ENCODE results near the gene COMMD4.
A peak's percentile ranks its signal among the peaks of the same experiment; 100 is the strongest.
"Not testable (repeated sequence)": the region's sequence is repeated elsewhere in the genome, so short reads cannot be mapped to it uniquely, and the experiment has no call there.

COMMD4 gene

GRCh38 chr15:75335705-75336355 lies at the start of gene COMMD4:
Gene COMMD4 (plus strand): TSS chr15:75336063. CDS start chr15:75336090, 27 bp downstream.
- DNase-seq: peak; percentile 97

GRCh38 chr15:75293660-75294059 lies 42.2 kb upstream of the COMMD4 start:
- not testable (repeated sequence) for DNase-seq

DNA sequence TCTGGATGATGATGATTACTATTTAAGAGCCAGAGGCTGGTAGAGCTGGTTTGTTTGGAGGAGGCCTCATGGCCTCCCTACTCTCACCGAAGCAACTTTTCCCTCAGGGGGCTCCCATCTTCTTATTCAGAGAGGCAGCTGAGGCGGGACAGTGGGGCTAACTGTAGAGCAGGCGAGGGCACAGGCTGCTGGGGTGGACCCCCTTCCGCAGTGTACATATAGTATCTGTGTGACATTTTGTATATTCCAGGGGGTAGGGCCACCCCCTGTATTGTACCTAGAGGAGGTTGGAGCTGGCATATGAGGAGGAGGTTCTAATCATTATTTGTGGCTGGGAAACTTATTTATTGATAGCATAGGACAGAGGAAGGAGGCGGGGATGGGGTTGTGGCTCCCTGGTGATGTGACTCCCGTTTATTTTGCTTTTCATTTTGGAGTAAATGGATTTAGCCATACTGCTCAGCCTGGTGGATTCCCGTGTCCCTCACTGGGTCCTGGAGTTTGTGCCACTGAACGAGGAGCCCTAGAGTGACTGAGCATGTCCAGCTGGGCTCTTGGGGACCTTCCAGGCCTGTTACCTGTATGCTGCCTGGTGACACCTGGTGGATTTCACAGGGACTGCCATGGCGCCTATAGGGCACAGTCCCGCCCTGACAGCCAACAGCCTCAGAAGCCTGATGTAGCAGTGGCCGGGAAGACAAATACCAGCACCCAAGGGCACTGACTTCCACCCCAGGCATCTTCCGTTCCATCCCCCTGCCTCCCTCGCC lies 37.1 kb upstream of the COMMD4 start:
- not testable (repeated sequence) for DNase-seq

DNA sequence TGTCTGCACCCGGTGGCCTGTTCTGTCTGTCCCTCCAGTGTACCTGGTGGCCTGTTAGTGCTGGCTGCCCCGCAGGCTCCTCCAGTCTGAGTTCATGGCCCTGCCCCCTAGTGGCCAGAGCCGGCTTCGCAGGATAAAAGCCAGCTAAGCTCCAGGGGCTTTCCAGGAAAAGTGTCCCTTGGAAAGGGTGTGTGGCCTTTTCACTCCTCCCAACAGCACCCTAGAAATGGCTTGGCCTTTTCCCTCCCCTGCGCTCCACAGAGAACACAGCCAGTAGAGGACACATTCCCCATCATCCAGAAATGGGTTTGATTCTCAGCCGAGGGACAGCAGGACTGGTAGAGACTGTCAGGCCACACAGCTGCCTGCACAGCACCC lies 36.6 kb upstream of the COMMD4 start:
- DNase-seq: not testable (repeated sequence)

- not testable (repeated sequence) for DNase-seq
These were observed 35.8 kb upstream of the COMMD4 start for GRCh38 chr15:75300026-75300425.

DNA sequence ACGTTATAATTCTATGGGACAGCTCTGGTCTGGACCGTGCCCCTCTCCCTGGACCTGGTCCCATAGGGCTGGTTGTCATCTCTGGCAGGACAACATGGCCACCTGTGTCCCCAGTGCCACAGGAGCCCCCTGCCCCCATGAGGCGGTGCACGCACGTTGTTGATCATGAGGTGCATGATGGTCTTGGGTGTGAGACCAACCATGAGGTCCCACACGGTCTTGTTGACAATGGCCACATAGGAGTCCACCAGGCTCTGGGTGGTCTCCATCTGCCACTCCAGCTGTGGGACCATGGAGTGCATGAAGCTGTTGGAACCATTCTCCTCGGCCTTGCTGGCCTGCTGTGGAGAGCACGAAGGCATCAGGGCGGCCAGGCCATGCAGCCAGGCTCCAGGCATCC lies 33.5 kb upstream of the COMMD4 start:
- no peak for DNase-seq

DNA sequence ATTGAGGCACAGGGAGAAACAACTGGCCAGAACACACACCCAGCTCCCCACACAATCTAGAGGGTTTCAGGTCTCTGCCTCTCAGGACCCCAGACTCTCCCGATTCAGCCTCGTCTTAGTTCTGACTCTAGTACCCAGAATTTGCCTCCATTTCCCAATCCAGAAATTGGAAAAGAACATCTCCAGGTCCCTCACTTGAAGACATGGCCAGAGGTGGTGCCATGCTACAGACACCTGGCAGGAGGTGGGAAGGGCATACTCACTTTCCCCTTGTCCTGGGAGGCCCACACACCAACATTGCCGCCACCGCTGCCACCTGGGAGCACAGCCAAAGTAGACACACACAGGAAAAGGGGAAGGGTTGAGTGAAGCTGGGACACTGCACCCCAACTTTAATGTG lies 33.1 kb upstream of the COMMD4 start:
- DNase-seq: not testable (repeated sequence)

GRCh38 chr15:75306188-75306587 lies 29.7 kb upstream of the COMMD4 start:
- no peak for DNase-seq

DNA sequence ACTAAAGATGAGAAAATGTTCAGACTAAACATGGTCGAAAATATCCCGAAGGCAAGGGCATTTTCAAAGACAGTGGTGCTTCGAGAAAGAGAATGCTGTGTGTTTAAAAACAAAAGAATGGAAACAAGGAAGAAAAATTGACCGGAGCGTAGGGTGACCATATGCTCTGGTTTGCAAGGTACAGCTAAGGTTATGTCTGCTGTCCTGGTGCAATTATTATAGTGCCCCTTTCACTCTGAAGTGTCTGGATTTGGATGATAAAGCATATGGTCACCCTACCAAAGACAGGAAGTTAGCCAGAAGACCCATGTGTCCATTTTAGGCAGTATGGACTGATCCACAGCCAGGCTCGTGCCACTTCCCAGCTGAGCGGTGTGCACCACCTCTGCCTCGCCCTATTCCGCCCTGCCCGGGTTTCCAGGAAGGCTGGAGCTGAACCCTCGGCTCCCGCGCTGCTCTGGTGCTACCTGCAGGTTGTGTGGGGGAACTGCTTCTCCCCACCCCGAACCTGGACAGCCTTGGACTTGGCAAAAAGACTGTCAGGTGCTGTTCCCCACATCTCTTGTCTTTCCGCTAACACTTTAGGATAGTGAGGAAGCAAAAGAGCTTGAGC lies 28.0 kb upstream of the COMMD4 start:
- peak; percentile 43 for DNase-seq

- no peak for DNase-seq
These were observed 26.2 kb upstream of the COMMD4 start for GRCh38 chr15:75309711-75310110.

- not testable (repeated sequence) for DNase-seq
These were observed 23.3 kb upstream of the COMMD4 start for GRCh38 chr15:75312548-75312947.

DNA sequence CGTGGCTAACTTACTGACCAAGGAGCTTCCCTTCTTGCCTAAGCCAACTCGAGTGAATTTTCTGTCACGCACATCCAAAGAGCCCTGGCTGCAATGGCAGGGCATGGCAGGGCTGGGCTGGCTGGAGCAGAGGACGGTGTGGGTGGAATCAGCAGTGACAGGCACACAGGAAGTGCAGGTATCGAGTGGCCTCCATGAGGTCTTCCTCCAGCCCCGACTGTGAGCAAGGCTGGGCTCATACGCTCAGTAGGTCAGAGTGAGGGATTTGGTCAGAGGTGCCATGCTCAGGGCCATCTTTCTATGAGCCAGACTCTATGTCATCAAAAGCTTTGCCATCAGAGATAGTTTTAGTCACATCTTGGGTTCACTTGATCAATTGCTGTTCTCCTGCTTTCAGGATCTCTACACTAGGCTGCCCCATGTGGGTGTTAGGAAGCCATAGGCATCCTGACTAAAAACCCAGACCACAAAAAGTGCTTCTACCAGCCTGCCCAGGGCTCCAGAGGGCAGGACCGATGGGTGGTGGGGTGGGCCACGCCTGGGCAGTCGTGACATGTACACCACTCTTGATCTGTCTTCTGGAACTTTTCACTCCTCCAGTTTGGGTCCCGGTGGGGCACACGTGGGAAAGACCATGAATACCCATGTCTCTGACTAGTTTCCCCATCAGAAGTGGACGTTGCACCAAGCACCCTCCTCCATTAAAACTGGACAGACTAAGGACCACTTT lies 22.6 kb upstream of the COMMD4 start:
- no peak for DNase-seq

DNA sequence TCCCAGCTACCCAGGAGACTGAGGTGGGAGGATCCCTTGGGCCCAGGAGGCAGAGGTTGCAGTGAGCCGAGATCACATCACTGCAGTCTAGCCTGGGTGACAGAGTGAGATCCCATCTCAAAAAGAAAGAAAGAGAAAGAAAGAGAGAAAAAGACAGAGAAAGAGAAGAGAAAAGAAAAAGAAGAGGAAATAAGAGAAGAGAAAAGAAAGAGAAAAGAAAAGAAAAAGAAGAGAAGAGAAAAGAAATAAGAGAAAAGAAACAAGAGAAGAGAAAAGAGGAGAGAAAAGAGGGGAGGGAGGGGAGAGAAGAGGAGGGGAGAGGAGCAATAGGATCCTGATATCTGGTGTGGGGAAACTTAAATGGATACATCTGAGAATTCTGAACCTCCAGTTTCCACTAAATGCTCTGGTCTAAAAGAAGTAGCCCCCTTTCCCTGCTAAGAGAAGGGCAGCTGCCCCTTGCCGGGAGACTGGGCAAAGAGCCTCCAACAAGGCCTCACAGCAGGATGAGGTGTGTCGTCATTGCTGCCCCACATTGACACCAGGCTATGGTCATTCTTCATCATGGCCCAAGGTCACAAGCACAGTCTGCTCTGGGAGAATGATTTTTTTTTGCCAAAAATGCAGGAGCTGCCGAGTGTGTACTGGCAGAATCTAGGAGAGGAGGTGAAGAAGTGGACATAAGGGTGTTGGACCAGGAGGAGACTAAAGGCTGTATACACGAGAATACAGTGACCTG lies 21.1 kb upstream of the COMMD4 start:
- no peak for DNase-seq

GRCh38 chr15:75319231-75319897 lies 16.5 kb upstream of the COMMD4 start:
- DNase-seq: not testable (repeated sequence)

GRCh38 chr15:75321711-75322110 lies 14.2 kb upstream of the COMMD4 start:
- DNase-seq: no peak

GRCh38 chr15:75325922-75326321 lies 9.9 kb upstream of the COMMD4 start:
- DNase-seq: no peak

- no peak for DNase-seq
These were observed 8.9 kb upstream of the COMMD4 start for GRCh38 chr15:75327005-75327404.

GRCh38 chr15:75327491-75327890 lies 8.4 kb upstream of the COMMD4 start:
- DNase-seq: no peak

GRCh38 chr15:75328493-75329314 lies 7.2 kb upstream of the COMMD4 start:
- no peak for DNase-seq

- no peak for DNase-seq
These were observed 6.3 kb upstream of the COMMD4 start for GRCh38 chr15:75329571-75329970.

- not testable (repeated sequence) for DNase-seq
These were observed 3.8 kb upstream of the COMMD4 start for GRCh38 chr15:75332093-75332492.
